HepG2 (cell line): ENCODE data around the gene RELL1. TPM values are rescaled to one million over a fixed set of nuclear protein-coding genes. Genes with fewer than 3 reads are reported as not detected.

Source experiments
- AKAP8 ChIP-seq: sonication (generic); formaldehyde crosslinking; IDR thresholded peaks from 2 replicates; pipeline ENCODE4 v1.5.1; 2020; ENCODE audit warnings: mild to moderate bottlenecking, missing genetic modification reagents
- ARID3A ChIP-seq: IDR thresholded peaks from 2 replicates; pipeline ENCODE4 v1.6.1; 2012; ENCODE audit warnings: low read depth, low read length, improper control_type of control experiment
- CC2D1A ChIP-seq: sonication (generic); formaldehyde crosslinking; IDR thresholded peaks from 2 replicates; pipeline ENCODE4 v1.8.1; 2023; ENCODE audit warnings: mild to moderate bottlenecking, missing genetic modification reagents
- CHCHD3 ChIP-seq: sonication (generic); formaldehyde crosslinking; IDR thresholded peaks from 2 replicates; pipeline ENCODE4 v1.8.0; 2022; ENCODE audit warnings: mild to moderate bottlenecking, missing genetic modification reagents, moderate library complexity
- CSRNP2 ChIP-seq: sonication (generic); formaldehyde crosslinking; conservative IDR thresholded peaks from 2 replicates; pipeline ENCODE4 v1.8.0; 2022; ENCODE audit warnings: low read depth, missing genetic modification reagents
- FOXO4 ChIP-seq: sonication (generic); formaldehyde crosslinking; conservative IDR thresholded peaks from 2 replicates; pipeline ENCODE4 v1.8.1; 2023; ENCODE audit warnings: missing genetic modification reagents
- HHEX ChIP-seq: IDR thresholded peaks from 2 replicates; pipeline ENCODE4 v1.6.1; 2016; ENCODE audit warnings: control low read depth
- IRF1 ChIP-seq: sonication (generic); formaldehyde crosslinking; IDR thresholded peaks from 2 replicates; pipeline ENCODE4 v1.4.0; 2020; ENCODE audit warnings: low read depth, mild to moderate bottlenecking, missing genetic modification reagents
- KDM4B ChIP-seq: sonication (generic); formaldehyde crosslinking; IDR thresholded peaks from 2 replicates; pipeline ENCODE4 v1.4.0; 2020; ENCODE audit warnings: missing genetic modification reagents
- MTF1 ChIP-seq: sonication (generic); formaldehyde crosslinking; IDR thresholded peaks from 2 replicates; pipeline ENCODE4 v1.5.0; 2020; ENCODE audit warnings: missing genetic modification reagents
- MXD4 ChIP-seq: IDR thresholded peaks from 2 replicates; pipeline ENCODE4 v1.6.1; 2016; ENCODE audit warnings: mild to moderate bottlenecking, missing biosample characterization, missing genetic modification reagents
- REXO4 ChIP-seq: sonication (generic); formaldehyde crosslinking; IDR thresholded peaks from 2 replicates; pipeline ENCODE4 v1.8.0; 2022; ENCODE audit warnings: missing genetic modification reagents, mild to moderate bottlenecking, borderline replicate concordance
- SIN3A ChIP-seq: IDR thresholded peaks from 2 replicates; pipeline ENCODE4 v1.6.1; 2011; ENCODE audit warnings: low read depth, mild to moderate bottlenecking, control low read depth, low read length, borderline replicate concordance
- SMARCC2 ChIP-seq: fragments of 450-650 bp; IDR thresholded peaks from 2 replicates; pipeline ENCODE4 v1.6.1; 2017; ENCODE audit warnings: antibody characterized with exemption, mild to moderate bottlenecking
- ZNF652 ChIP-seq: IDR thresholded peaks from 2 replicates; pipeline ENCODE4 v1.6.1; 2016; ENCODE audit warnings: low read depth, borderline replicate concordance
- ZNF816 ChIP-seq: sonication (generic); formaldehyde crosslinking; IDR thresholded peaks from 2 replicates; pipeline ENCODE4 v1.8.0; 2022; ENCODE audit warnings: missing genetic modification reagents, mild to moderate bottlenecking, borderline replicate concordance
- polyA plus RNA-seq, 8 experiments: library from polyadenylated mRNA; depleted of rRNA in 3 of 8; stranded (reverse) in 7 of 8; unstranded in 1 of 8; fragments of >200 nt; fragmentation: Illumina TruSeq in 4 of 8; extraction: Trizol in 4 of 8; gene quantifications; 2 replicates each; pipeline versions ENCODE4 v1.2.1 to v1.2.3, GENCODE V29; 2011 to 2016; ENCODE audit warnings: low read depth in 4 of 8, missing spikeins in 1 of 8, mixed read lengths in 1 of 8; ENCODE audit not compliant: insufficient read depth in 1 of 8
- total RNA-seq, 5 experiments: library from RNA; depleted of rRNA; stranded (reverse); fragments of >200 nt; fragmentation: Illumina TruSeq; extraction: Trizol; gene quantifications; 2 replicates each; pipeline ENCODE4 v1.2.3, GENCODE V29; 2016; ENCODE audit warnings: low read depth in 1 of 5
- TF ChIP-seq, protein P1 (sequence below): sonication (generic); formaldehyde crosslinking; IDR thresholded peaks from 2 replicates; pipeline ENCODE4 v1.4.0; 2020; ENCODE audit warnings: missing genetic modification reagents

RELL1 gene
- total and polyA plus RNA-seq, 2 of the 13 experiments (the other 11 are each of a cell fraction or from before 2014, with no cell fraction given) = 8.4 to 58.4 TPM

DNA sequence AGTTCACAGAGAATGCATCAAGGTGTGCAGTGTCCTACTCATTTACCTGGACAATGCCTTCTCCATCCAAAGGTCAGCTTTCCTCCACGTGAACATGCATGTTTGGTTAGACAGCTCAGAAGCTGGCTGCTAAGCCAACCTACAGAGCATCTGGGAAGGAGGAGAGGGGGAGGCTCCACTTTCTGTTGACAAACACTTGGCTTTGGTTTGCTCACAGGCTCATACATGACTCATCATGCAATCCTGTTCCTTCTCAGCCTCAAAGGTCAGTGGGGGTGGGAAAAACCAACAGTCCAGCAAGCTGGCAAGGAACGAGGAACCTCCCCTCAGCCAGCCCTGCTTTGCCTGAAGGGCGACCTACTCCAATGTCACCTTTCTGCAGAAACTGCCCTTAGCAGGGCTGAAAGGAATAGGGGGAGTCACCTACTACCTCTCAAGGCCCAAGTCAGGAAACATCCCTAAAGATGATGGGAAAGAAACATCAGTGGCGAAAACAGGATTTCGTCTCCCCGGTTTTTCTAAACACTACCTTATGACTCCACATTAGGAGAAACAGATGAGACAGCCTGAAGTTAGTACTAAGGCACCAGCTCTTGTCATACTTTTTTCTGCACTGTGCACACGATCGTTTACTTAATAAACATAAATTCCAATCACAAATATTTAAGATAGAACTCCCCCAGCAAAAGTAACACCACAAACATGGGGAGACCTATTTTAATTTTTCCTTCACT, 37.9 kb downstream of the RELL1 start (continued):
- TF ChIP-seq, protein P1, sequence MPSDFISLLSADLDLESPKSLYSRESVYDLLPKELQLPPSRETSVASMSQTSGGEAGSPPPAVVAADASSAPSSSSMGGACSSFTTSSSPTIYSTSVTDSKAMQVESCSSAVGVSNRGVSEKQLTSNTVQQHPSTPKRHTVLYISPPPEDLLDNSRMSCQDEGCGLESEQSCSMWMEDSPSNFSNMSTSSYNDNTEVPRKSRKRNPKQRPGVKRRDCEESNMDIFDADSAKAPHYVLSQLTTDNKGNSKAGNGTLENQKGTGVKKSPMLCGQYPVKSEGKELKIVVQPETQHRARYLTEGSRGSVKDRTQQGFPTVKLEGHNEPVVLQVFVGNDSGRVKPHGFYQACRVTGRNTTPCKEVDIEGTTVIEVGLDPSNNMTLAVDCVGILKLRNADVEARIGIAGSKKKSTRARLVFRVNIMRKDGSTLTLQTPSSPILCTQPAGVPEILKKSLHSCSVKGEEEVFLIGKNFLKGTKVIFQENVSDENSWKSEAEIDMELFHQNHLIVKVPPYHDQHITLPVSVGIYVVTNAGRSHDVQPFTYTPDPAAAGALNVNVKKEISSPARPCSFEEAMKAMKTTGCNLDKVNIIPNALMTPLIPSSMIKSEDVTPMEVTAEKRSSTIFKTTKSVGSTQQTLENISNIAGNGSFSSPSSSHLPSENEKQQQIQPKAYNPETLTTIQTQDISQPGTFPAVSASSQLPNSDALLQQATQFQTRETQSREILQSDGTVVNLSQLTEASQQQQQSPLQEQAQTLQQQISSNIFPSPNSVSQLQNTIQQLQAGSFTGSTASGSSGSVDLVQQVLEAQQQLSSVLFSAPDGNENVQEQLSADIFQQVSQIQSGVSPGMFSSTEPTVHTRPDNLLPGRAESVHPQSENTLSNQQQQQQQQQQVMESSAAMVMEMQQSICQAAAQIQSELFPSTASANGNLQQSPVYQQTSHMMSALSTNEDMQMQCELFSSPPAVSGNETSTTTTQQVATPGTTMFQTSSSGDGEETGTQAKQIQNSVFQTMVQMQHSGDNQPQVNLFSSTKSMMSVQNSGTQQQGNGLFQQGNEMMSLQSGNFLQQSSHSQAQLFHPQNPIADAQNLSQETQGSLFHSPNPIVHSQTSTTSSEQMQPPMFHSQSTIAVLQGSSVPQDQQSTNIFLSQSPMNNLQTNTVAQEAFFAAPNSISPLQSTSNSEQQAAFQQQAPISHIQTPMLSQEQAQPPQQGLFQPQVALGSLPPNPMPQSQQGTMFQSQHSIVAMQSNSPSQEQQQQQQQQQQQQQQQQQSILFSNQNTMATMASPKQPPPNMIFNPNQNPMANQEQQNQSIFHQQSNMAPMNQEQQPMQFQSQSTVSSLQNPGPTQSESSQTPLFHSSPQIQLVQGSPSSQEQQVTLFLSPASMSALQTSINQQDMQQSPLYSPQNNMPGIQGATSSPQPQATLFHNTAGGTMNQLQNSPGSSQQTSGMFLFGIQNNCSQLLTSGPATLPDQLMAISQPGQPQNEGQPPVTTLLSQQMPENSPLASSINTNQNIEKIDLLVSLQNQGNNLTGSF = no peak
- TF ChIP-seq FOXO4 (CRISPR knock-in tag) = no peak
- TF ChIP-seq ZNF816 (CRISPR knock-in tag) = no peak
- no peak for TF ChIP-seq ARID3A
- no peak for TF ChIP-seq IRF1 (CRISPR knock-in tag)
- TF ChIP-seq KDM4B (CRISPR knock-in tag) = no peak
- no peak for TF ChIP-seq MTF1
- TF ChIP-seq ZNF652 (CRISPR knock-in tag) = peak; percentile 9; the same call in 1 of the 2 replicates
- no peak for TF ChIP-seq SIN3A
- TF ChIP-seq SMARCC2 = 0 out of 2 replicates have a peak, but pooled peaks have one; percentile 12
- TF ChIP-seq MXD4 (CRISPR knock-in tag) = peak; percentile 37; the same call in 1 of the 2 replicates
- TF ChIP-seq REXO4 (CRISPR knock-in tag) = no peak
- no peak for TF ChIP-seq CSRNP2 (CRISPR knock-in tag)
- peak; percentile 61; the same call in 1 of the 2 replicates for TF ChIP-seq HHEX (CRISPR knock-in tag)
- no peak for TF ChIP-seq CC2D1A (CRISPR knock-in tag)
- TF ChIP-seq AKAP8 (CRISPR knock-in tag) = no peak
- no peak for TF ChIP-seq CHCHD3 (CRISPR knock-in tag)
